GM19099 (cell line): ENCODE measurements around the gene DUSP5.
A peak's percentile ranks its signal among the peaks of the same experiment; 100 is the strongest.

Source experiments
- POLR2A ChIP-seq: IDR thresholded peaks from 3 replicates; pipeline ENCODE4 v1.6.1; 2011; ENCODE audit warnings: low read depth; ENCODE audit not compliant: insufficient read length; ENCODE audit errors: extremely low read depth

DUSP5 gene

DNA sequence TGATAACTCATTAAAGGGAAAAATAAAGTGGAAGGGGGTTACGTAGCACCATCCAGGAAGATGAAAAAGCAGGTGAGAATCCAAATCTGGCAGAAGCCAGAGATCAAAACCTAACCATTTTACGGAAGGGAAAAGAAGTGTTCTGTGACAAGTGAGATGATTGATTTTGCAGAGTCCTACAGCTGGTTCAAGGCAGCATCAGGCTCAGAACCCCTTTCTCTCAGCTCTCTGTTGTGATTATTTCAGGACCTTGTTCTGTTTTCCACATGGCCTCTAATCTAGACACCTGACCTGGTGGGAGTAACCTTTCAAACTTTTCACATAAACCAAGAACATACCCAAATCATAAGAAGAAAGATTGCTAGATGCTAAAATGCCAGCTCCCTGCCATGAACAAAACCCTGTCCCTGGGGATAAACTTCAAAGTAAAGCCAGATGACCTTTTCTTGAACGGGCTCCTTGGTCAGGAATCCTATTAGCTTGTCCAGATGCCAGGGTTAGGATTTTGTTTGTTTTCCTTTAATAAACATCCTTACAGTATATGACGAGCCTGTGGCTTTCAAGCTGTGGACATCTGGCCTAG, 5.9 kb downstream of the DUSP5 start:
- TF ChIP-seq POLR2A = peak; percentile 14

DNA sequence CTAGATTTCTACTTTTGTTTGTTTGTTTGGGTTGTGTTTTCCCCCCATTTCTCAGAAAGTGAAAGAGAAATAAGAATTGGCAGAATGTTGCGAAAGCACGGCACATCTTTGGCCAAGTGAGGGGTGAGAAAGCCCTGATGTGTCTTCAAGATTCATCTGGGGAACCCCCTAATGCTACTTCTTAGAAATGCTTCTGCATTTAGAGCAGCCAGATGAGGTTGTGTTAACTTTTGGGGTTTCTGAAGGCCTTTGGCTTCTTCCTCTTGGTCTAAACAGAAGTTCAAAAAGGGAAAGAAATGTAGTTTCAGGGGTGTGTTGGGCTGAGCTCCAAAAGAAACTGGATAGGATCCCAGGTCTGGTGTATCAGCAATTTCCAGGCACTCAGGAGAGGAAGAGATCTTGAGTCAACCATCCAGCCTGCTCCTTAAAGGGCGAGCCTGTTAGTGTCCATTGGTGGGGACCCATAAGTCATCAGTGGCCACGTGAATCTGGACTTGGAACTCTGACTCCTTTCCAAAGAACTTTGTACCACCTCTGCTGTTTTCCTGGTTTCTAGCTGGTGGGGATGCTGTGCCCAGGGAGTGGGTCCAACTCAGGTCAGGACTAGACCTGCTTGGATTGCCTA, 6.5 kb downstream of the DUSP5 start:
- TF ChIP-seq POLR2A = peak; percentile 15

DNA sequence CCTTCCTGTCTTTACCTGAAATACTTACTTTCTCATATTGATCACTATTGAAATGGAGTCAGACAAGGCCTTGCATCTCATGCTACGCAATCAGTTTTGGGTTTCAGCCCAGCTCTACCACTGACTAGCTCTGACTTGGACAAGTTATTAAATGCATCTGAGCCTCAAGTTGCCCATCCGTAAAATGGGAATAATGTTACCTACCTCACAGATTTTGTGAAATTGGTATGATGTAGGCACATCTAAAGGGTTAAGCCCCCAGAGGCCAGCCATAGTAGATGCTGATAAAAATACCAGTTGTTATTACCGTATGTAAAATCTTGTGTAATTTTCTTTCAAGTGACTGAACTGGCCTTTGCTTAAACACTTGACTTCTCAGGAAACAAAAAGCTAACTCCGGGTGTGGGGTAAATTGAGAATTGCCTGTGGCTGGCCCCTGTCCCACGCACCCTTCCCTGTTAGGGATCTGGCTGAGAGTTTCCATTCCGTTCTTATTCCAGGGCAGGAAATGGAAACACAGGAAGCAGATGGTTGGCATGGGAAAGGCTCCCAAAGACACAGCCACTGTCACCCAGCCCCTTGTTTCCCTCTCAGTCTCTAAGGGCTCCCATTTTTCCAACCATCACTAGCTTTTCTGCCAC, 7.5 kb downstream of the DUSP5 start:
- no peak for TF ChIP-seq POLR2A

DNA sequence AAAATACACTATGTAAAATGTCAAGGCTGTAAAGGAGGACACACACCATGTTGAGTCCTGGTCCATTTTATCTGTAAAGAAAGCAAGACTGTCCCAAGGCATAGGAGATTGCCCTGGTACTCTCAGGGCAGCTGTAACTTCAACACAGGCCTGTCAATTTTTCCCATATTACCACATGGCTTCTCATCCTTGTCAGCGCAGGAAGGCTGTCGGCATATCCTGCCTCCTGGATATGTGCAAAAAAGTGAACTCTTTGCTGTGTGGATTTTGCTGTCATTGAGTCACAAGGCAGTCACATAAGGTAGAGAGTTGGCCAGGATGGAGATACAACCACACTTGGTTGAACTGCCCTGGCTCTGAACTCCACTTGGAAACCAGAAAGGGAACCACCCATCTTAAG, 8.7 kb downstream of the DUSP5 start:
- TF ChIP-seq POLR2A = no peak

DNA sequence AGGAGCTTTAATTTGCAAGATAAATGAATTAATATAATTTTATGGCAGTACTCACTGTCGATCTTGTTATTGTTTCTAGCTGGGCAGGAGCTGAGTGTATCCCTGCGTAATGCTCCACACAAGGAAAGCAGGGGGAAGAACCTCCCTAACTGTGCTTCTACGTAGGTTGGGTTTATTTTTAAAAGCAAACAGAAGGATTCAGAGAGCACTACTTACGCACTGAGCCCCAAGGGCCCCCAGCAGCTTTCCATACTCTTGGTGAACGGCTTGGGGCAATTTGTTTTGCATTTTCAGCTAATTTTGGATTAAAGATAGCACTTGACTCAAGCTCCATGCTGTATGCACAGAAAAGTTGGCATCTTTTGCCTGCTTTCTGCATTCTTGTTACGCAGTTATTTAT, 9.6 kb downstream of the DUSP5 start:
- TF ChIP-seq POLR2A = no peak

DNA sequence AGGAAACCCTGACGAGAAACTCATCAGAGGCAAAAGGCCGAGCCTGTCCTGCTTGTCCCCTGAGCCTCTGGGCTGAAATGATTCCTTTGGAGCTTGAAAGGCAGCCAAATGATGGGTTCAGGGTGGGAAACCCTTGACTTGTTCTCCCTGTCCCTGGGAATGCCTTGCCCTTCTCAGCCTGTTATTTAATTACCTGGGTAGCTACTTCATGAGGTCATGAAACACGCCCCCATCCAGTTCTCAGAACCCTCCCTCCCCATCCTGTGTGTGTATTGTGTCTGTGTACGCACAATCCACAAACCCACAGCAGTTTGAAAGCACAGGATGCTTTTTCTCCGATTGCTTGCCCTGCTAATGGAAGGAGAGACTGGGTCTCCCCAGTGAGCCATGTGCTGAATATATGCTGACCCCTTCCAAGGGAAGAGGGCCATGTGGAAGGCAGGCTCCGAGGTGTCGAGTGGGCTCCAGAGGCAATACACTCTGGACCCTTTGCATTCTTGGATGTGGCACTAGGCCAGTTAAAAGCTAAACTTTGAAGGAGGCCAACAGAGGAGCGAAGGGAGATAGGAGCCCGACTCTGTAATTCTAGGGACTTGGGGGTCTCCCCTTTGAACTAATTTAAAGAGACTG, 10.6 kb downstream of the DUSP5 start:
- TF ChIP-seq POLR2A = no peak

DNA sequence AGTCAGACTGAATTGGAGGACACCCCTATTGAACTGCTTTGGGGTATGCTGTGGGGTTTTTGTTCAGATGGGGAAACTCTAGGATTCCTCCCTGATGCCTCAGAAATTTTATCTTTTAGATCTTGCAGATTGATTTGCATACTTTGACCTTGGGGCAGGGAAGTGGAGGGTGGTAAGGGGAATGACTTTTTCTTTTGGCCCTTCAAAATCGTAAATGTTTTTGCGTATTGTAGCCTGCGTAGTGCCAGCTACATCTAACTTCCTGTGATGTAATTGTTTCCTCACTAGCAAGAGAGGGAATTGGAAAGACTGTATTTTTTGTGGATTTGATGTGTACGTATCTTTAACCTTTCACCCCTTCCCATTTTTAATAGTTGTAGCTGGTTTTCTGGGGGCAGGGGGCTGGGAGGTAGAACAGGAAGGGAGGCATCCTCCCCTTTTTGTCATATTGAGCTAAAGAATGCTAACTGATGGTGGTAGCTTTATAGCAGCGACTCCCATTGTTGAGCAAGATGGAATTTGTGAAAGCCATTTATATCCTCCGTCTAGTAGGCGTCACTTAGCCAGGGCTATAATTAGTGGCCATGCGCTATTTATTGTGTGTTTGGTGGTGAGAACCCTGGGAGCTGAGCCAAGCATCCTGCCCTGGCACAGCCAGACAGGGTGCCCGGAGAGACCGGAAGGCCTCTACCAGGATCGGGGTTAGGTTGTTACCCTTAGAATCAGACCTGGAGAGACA, 11.3 kb downstream of the DUSP5 start:
- no peak for TF ChIP-seq POLR2A

DNA sequence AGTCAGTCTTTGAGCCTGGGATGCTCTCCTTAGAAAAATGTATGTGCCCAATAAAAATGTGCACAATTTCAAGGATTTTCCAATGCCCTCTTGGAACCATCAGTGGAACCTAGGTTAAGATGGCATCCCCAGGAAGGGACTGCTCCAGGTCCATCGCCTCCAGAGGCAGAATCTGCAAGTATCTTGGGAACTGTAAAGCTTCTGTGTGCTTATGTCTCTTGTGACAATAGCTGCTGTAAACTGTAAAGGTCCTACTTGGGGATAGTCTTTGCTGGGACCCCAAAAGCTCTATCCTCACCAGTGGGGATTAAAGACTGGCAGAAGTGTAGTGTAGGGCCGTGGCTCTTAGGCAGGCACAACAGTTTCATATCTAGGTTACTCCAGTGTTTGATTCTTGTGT, 11.9 kb downstream of the DUSP5 start:
- no peak for TF ChIP-seq POLR2A

DNA sequence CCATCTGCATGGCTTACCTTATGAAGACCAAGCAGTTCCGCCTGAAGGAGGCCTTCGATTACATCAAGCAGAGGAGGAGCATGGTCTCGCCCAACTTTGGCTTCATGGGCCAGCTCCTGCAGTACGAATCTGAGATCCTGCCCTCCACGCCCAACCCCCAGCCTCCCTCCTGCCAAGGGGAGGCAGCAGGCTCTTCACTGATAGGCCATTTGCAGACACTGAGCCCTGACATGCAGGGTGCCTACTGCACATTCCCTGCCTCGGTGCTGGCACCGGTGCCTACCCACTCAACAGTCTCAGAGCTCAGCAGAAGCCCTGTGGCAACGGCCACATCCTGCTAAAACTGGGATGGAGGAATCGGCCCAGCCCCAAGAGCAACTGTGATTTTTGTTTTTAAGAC, 12.4 kb downstream of the DUSP5 start:
- TF ChIP-seq POLR2A = no peak

DNA sequence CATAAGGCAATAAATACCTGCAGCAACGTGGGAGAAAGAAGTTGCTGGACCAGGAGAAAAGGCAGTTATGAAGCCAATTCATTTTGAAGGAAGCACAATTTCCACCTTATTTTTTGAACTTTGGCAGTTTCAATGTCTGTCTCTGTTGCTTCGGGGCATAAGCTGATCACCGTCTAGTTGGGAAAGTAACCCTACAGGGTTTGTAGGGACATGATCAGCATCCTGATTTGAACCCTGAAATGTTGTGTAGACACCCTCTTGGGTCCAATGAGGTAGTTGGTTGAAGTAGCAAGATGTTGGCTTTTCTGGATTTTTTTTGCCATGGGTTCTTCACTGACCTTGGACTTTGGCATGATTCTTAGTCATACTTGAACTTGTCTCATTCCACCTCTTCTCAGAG, 13.0 kb downstream of the DUSP5 start:
- no peak for TF ChIP-seq POLR2A

DNA sequence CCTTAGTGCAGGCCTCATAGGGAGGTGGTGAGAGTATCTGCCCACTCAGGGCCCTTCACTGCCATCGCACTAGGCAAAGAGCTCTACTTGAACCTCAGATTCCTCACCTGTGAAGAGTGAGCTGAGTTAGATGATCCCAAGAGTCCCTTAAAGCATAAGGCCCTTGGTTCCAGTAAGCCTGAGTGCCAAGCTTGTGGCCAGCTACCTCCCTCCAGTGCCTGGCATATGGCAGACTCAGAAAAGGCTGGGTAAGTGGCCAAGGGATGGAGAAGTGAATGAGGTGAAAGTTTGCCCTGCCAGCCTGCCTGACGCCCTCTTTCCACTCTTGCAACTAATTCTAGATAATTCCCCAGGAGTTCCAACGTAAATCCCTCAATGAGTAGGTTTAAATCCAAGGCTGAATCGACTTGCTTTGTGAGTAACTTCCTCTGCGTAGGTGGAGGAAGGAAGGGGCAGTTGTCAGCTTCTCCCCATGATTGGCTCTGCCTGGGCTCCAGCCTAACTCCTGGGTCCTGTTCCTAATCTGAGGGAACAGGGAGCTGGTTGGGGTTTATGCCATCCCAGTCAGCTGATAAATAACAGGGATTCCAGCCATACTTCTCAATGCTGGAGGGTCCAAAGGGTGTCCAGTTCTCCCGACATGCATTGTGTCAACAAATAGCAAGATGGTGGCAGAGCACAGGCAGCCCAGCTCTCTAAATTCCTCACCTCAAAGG, 14.2 kb downstream of the DUSP5 start:
- no peak for TF ChIP-seq POLR2A

DNA sequence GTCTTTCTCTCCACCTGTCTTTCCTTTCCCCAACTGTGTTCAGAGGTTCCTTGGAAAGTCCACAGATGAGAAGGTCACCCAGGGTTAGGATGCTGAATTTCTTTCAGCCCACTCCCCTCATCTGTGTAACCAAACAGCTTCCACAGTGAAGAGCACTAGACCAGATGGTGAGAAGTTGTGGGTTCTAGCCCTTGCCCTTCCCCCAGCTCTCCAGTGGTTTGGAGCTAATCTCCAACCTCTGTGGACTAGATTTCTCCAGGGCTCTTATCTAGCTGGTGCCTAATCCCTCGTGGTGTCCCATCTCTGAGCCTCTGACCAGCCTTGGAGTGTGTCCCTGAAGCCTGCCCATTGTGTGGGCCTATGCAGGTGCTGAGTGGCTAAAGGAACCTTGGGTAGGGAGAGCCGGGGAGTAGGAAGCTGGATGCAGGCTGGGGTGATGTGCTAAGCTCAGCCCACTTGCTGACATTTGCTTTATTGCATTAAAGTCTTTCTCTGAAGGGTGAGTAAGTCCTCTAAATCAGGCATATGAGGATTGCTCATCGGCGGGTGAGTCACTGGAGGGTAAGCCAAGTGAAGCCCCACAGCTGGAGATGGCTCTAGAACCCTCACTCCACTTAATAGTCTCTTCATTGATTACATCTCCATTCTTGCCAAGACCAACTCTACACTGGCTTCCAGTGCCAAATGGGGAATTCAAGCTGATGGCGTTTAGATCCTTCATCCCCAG, 14.9 kb downstream of the DUSP5 start:
- peak; percentile 34 for TF ChIP-seq POLR2A

DNA sequence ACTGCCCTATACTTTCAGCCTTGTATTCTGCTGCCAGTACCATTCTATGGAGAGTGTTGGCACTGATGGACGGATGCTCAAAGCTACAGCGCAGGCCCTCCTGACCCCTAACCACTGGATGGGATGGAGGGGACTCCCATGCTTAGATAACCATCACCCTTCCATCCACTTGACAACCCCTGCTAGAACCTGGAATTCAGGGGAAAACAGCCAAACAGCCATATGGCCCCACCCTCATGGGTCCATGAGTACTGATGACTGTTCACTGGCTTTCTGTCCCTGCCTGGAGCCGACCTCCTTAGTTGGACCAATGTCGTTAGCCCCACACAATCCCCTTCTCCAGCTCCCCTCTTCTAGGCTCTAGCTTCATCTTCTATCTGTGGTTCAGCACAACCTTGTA, 16.2 kb downstream of the DUSP5 start:
- no peak for TF ChIP-seq POLR2A

DNA sequence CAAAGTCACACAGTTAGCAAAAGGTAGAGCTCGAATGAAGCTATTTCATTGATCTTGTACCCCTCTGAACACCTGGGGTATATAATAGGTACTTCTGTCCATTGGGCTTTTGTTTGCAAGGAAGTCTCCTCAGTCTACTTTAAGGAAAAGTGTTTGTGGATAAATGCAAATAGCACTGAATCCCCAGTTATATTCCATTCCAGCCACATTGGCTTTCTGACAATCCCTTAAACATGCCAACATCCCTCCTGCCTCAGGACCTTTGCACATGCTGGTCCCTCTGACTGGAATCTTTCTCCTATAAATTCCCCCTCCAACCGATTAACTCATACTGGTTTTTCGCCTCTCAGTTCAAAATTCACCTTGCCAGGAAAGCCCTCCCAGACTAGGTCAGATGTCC, 17.1 kb downstream of the DUSP5 start:
- no peak for TF ChIP-seq POLR2A
